HepG2 (cell line): ENCODE measurements around the gene STK11. TPM values are rescaled to one million over a fixed set of nuclear protein-coding genes. Genes with fewer than 3 reads are reported as not detected.

ENCODE experiments used
- ARID2 ChIP-seq: sonication (generic); formaldehyde crosslinking; IDR thresholded peaks from 2 replicates; pipeline ENCODE4 v1.8.1; 2022; ENCODE audit warnings: mild to moderate bottlenecking, missing genetic modification reagents, borderline replicate concordance
- EED ChIP-seq: sonication (generic); formaldehyde crosslinking; IDR thresholded peaks from 2 replicates; pipeline ENCODE4 v1.5.0; 2020; ENCODE audit warnings: mild to moderate bottlenecking, missing genetic modification reagents
- ELF4 ChIP-seq: sonication (generic); formaldehyde crosslinking; IDR thresholded peaks from 2 replicates; pipeline ENCODE4 v1.5.0; 2020; ENCODE audit warnings: missing genetic modification reagents, mild to moderate bottlenecking, moderate library complexity, borderline replicate concordance
- GATAD1 ChIP-seq: IDR thresholded peaks from 2 replicates; pipeline ENCODE4 v1.6.1; 2016; ENCODE audit warnings: missing genetic modification reagents, missing compliant biosample characterization
- GLI4 ChIP-seq: sonication (generic); formaldehyde crosslinking; IDR thresholded peaks from 2 replicates; pipeline ENCODE4 v1.5.1; 2020; ENCODE audit warnings: missing genetic modification reagents, mild to moderate bottlenecking, moderate library complexity, borderline replicate concordance
- GZF1 ChIP-seq: sonication (generic); formaldehyde crosslinking; IDR thresholded peaks from 2 replicates; pipeline ENCODE4 v1.5.1; 2020; ENCODE audit warnings: mild to moderate bottlenecking, missing genetic modification reagents
- HMGA1 ChIP-seq: sonication (generic); formaldehyde crosslinking; conservative IDR thresholded peaks from 2 replicates; pipeline ENCODE4 v1.4.0; 2020; ENCODE audit warnings: missing genetic modification reagents
- HNRNPK ChIP-seq: fragments of 200-400 bp; formaldehyde crosslinking; IDR thresholded peaks from 2 replicates; pipeline ENCODE4 v1.6.1; 2018; ENCODE audit warnings: low read length, low read depth, moderate library complexity, mild to moderate bottlenecking; ENCODE audit not compliant: poor library complexity, severe bottlenecking
- HOXA3 ChIP-seq: sonication (generic); formaldehyde crosslinking; IDR thresholded peaks from 2 replicates; pipeline ENCODE4 v1.5.0; 2020; ENCODE audit warnings: missing genetic modification reagents
- JUND ChIP-seq: sonication (generic); formaldehyde crosslinking; IDR thresholded peaks from 2 replicates; pipeline ENCODE4 v1.8.0; 2022; ENCODE audit warnings: mild to moderate bottlenecking, missing genetic modification reagents
- LCORL ChIP-seq, 2 experiments: fragments of 450-650 bp in 1 of 2; sonication (generic) in 1 of 2; formaldehyde crosslinking in 1 of 2; IDR thresholded peaks; 2 replicates each; pipeline versions ENCODE4 v1.5.0 to v1.6.1; 2017 to 2020; ENCODE audit warnings: antibody characterized with exemption in 1 of 2, missing genetic modification reagents in 1 of 2
- NFYB ChIP-seq: sonication (generic); formaldehyde crosslinking; IDR thresholded peaks from 2 replicates; pipeline ENCODE4 v1.4.0; 2020; ENCODE audit warnings: missing genetic modification reagents
- NR2F6 ChIP-seq, 2 experiments: IDR thresholded peaks; 2 replicates each; pipeline ENCODE4 v1.6.1; 2016; ENCODE audit warnings: antibody characterized with exemption in 1 of 2, mild to moderate bottlenecking in 1 of 2
- TBX2 ChIP-seq: sonication (generic); formaldehyde crosslinking; IDR thresholded peaks from 2 replicates; pipeline ENCODE4 v1.5.0; 2020; ENCODE audit warnings: missing genetic modification reagents, mild to moderate bottlenecking, borderline replicate concordance
- ZNF160 ChIP-seq: sonication (generic); formaldehyde crosslinking; IDR thresholded peaks from 2 replicates; pipeline ENCODE4 v1.8.0; 2022; ENCODE audit warnings: mild to moderate bottlenecking, inconsistent platforms, missing genetic modification reagents
- ZNF20 ChIP-seq: sonication (generic); formaldehyde crosslinking; IDR thresholded peaks from 2 replicates; pipeline ENCODE4 v1.4.0; 2020; ENCODE audit warnings: mild to moderate bottlenecking, moderate library complexity, missing genetic modification reagents
- ZSCAN20 ChIP-seq: sonication (generic); formaldehyde crosslinking; IDR thresholded peaks from 2 replicates; pipeline ENCODE4 v1.4.0; 2020; ENCODE audit warnings: missing genetic modification reagents, mild to moderate bottlenecking, borderline replicate concordance
- ZSCAN25 ChIP-seq: sonication (generic); formaldehyde crosslinking; IDR thresholded peaks from 2 replicates; pipeline ENCODE4 v1.8.0; 2022; ENCODE audit warnings: mild to moderate bottlenecking, missing genetic modification reagents
- polyA plus RNA-seq, 8 experiments: library from polyadenylated mRNA; depleted of rRNA in 3 of 8; stranded (reverse) in 7 of 8; unstranded in 1 of 8; fragments of >200 nt; fragmentation: Illumina TruSeq in 4 of 8; extraction: Trizol in 4 of 8; gene quantifications; 2 replicates each; pipeline versions ENCODE4 v1.2.1 to v1.2.3, GENCODE V29; 2011 to 2016; ENCODE audit warnings: low read depth in 4 of 8, missing spikeins in 1 of 8, mixed read lengths in 1 of 8; ENCODE audit not compliant: insufficient read depth in 1 of 8
- total RNA-seq, 5 experiments: library from RNA; depleted of rRNA; stranded (reverse); fragments of >200 nt; fragmentation: Illumina TruSeq; extraction: Trizol; gene quantifications; 2 replicates each; pipeline ENCODE4 v1.2.3, GENCODE V29; 2016; ENCODE audit warnings: low read depth in 1 of 5
- TF ChIP-seq, protein P1 (sequence below), 2 experiments: fragments of 450-650 bp in 1 of 2; sonication (generic) in 1 of 2; formaldehyde crosslinking; IDR thresholded peaks; 2 replicates each; pipeline versions ENCODE4 v1.5.0 to v1.8.0; 2020 to 2022; ENCODE audit warnings: mild to moderate bottlenecking in 1 of 2, missing genetic modification reagents in 1 of 2
- TF ChIP-seq, protein P2 (sequence below): sonication (generic); formaldehyde crosslinking; conservative IDR thresholded peaks from 2 replicates; pipeline ENCODE4 v1.8.0; 2022; ENCODE audit warnings: mild to moderate bottlenecking, moderate library complexity, missing genetic modification reagents
- TF ChIP-seq, protein P3 (sequence below): sonication (generic); formaldehyde crosslinking; IDR thresholded peaks from 2 replicates; pipeline ENCODE4 v1.4.0; 2020; ENCODE audit warnings: missing genetic modification reagents
- TF ChIP-seq, protein P4 (sequence below): sonication (generic); formaldehyde crosslinking; IDR thresholded peaks from 2 replicates; pipeline ENCODE4 v1.8.1; 2023; ENCODE audit warnings: mild to moderate bottlenecking, moderate library complexity, missing genetic modification reagents

STK11 gene
- total and polyA plus RNA-seq, 2 of the 13 experiments (the other 11 are each of a cell fraction or from before 2014, with no cell fraction given): 27.5 to 43.6 TPM

DNA sequence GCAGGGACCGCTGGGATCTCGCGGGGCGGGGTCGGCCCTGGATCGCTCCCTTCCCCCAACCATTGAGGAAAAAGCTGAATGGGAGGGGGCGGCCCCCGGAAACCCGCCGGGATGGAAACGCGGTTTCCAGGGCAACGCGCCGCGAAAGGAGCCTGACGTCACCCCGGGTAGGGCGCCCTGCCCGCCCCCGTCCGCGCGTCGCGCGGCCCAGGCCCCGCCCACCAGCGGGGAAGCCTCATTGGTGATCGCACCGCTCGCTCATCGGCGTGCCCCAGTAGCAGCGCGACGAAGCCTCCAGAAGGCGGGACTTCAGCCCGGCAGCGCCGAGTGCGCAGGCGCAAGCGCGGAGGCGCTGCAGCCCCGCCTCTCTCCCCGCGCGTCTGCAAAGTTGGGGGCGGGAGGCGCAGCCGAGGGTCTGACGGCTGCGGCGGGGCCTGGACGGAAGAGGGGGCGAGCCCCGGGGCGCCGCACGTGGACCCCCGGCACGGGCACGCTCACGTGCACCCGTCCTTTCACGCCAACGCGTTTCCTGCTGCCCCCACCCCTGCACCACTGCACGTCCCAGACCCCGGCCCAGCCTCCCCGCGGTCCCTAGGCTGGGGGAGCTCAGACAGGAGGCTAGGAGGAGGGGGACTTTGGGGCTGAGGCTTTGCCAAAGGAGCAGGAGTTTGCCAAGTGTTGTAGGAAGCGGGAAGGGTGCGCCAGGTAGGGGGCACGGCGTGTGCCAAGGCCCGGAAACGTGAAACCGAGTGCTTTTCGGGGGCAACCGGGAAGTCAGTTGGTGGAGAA is 55.4 kb downstream of the STK11 start (continued):
- peak; percentile 94 for TF ChIP-seq NFYB (CRISPR knock-in tag)
- peak; percentile 73 for TF ChIP-seq HOXA3 (CRISPR knock-in tag)
- TF ChIP-seq JUND: peak; percentile 9; the same call in 1 of the 2 replicates
- no peak for TF ChIP-seq HMGA1
- TF ChIP-seq ZNF160 (CRISPR knock-in tag): 0 out of 2 replicates have a peak, but pooled peaks have one; percentile 8
- TF ChIP-seq, protein P1, sequence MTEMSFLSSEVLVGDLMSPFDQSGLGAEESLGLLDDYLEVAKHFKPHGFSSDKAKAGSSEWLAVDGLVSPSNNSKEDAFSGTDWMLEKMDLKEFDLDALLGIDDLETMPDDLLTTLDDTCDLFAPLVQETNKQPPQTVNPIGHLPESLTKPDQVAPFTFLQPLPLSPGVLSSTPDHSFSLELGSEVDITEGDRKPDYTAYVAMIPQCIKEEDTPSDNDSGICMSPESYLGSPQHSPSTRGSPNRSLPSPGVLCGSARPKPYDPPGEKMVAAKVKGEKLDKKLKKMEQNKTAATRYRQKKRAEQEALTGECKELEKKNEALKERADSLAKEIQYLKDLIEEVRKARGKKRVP (CRISPR knock-in tag; IDR thresholded peaks at IDR 0.05): peak in 1 of 2 experiments; percentile 38; a peak in 1 of 4 replicates
- TF ChIP-seq ARID2 (CRISPR knock-in tag): 0 out of 2 replicates have a peak, but pooled peaks have one; percentile 67
- no peak for TF ChIP-seq ZNF20 (CRISPR knock-in tag)
- peak; percentile 49 for TF ChIP-seq HNRNPK
- TF ChIP-seq GLI4 (CRISPR knock-in tag): no peak
- TF ChIP-seq ELF4 (CRISPR knock-in tag): no peak
- TF ChIP-seq ZSCAN20 (CRISPR knock-in tag): no peak
- TF ChIP-seq, protein P2, sequence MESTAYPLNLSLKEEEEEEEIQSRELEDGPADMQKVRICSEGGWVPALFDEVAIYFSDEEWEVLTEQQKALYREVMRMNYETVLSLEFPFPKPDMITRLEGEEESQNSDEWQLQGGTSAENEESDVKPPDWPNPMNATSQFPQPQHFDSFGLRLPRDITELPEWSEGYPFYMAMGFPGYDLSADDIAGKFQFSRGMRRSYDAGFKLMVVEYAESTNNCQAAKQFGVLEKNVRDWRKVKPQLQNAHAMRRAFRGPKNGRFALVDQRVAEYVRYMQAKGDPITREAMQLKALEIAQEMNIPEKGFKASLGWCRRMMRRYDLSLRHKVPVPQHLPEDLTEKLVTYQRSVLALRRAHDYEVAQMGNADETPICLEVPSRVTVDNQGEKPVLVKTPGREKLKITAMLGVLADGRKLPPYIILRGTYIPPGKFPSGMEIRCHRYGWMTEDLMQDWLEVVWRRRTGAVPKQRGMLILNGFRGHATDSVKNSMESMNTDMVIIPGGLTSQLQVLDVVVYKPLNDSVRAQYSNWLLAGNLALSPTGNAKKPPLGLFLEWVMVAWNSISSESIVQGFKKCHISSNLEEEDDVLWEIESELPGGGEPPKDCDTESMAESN (CRISPR knock-in tag): 0 out of 2 replicates have a peak, but pooled peaks have one; percentile 25
- peak; percentile 51; the same call in 1 of the 2 replicates for TF ChIP-seq EED
- TF ChIP-seq, protein P3, sequence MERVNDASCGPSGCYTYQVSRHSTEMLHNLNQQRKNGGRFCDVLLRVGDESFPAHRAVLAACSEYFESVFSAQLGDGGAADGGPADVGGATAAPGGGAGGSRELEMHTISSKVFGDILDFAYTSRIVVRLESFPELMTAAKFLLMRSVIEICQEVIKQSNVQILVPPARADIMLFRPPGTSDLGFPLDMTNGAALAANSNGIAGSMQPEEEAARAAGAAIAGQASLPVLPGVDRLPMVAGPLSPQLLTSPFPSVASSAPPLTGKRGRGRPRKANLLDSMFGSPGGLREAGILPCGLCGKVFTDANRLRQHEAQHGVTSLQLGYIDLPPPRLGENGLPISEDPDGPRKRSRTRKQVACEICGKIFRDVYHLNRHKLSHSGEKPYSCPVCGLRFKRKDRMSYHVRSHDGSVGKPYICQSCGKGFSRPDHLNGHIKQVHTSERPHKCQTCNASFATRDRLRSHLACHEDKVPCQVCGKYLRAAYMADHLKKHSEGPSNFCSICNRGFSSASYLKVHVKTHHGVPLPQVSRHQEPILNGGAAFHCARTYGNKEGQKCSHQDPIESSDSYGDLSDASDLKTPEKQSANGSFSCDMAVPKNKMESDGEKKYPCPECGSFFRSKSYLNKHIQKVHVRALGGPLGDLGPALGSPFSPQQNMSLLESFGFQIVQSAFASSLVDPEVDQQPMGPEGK (CRISPR knock-in tag): peak; percentile 86
- TF ChIP-seq NR2F6 (IDR thresholded peaks at IDR 0.05): no peak
- TF ChIP-seq NR2F6 (CRISPR knock-in tag; IDR thresholded peaks at IDR 0.05): 0 out of 2 replicates have a peak, but pooled peaks have one; percentile 3
- TF ChIP-seq ZSCAN25 (CRISPR knock-in tag): 0 out of 2 replicates have a peak, but pooled peaks have one; percentile 18
- TF ChIP-seq LCORL (IDR thresholded peaks at IDR 0.05): no peak
- peak; percentile 1 for TF ChIP-seq LCORL (CRISPR knock-in tag; IDR thresholded peaks at IDR 0.05)
- no peak for TF ChIP-seq GZF1 (CRISPR knock-in tag)
- TF ChIP-seq, protein P4, sequence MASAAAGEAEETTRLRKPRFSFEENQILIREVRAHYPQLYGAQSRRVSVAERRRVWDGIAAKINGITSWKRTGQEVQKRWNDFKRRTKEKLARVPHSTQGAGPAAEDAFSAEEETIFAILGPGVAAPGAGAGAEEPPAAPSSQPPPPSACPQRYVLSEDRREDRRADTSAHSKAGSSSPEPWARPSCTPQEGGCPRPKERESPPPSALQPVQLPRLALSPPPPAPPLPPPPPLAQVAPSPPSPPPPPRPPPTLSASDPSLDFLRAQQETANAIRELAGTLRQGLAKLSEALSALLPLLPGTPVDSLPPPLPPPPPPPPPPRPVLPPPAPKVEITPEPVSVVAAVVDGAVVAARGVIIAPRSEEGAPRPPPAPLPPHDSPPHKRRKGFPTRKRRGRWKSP (CRISPR knock-in tag): peak; percentile 82; the same call in 1 of the 2 replicates
- peak; percentile 64; the same call in 1 of the 2 replicates for TF ChIP-seq TBX2 (CRISPR knock-in tag)
- peak; percentile 37; the same call in 1 of the 2 replicates for TF ChIP-seq GATAD1 (CRISPR knock-in tag)
